Central memory CD4-positive, alpha-beta T cell (primary cell): Measurements from ENCODE around the gene FLT3LG.
"Not testable (repeated sequence)": the region's sequence is repeated elsewhere in the genome, so short reads cannot be mapped to it uniquely, and the experiment has no call there.

ENCODE experiments used
- DNase-seq: peaks from one replicate; pipeline ENCODE4 v3.0.0; 2022

The FLT3LG gene

GRCh38 chr19:49463960-49464740 is 9.9 kb upstream of the FLT3LG start:
- DNase-seq, result no peak

GRCh38 chr19:49465371-49465770 is 8.6 kb upstream of the FLT3LG start:
- DNase-seq, result no peak

- no peak for DNase-seq
Measured at GRCh38 chr19:49468199-49468598, 5.8 kb upstream of the FLT3LG start.

GRCh38 chr19:49468746-49469447 is 5.1 kb upstream of the FLT3LG start:
- DNase-seq, result peak; percentile 99

GRCh38 chr19:49469828-49470614 is 4.0 kb upstream of the FLT3LG start:
- DNase-seq, result peak; percentile 89

- DNase-seq, result no peak
Measured at GRCh38 chr19:49470615-49470978, 3.4 kb upstream of the FLT3LG start.

GRCh38 chr19:49472936-49473335 is 1.1 kb upstream of the FLT3LG start:
- no peak for DNase-seq

- DNase-seq, result not testable (repeated sequence)
Measured at GRCh38 chr19:49473501-49473867, 531 bp upstream of the FLT3LG start.

GRCh38 chr19:49474542-49474924 is 518 bp downstream of the FLT3LG start:
- no peak for DNase-seq

GRCh38 chr19:49475191-49475917 is 1.3 kb downstream of the FLT3LG start:
- no peak for DNase-seq

- peak; percentile 65 for DNase-seq
Measured at GRCh38 chr19:49475995-49476880, 2.2 kb downstream of the FLT3LG start.

- no peak for DNase-seq
Measured at GRCh38 chr19:49479975-49480628, 6.1 kb downstream of the FLT3LG start.

GRCh38 chr19:49481020-49481683 is 7.1 kb downstream of the FLT3LG start:
- no peak for DNase-seq

GRCh38 chr19:49486232-49486631 is 12.2 kb downstream of the FLT3LG start:
- DNase-seq, result no peak

- DNase-seq, result no peak
Measured at GRCh38 chr19:49486710-49487276, 12.8 kb downstream of the FLT3LG start.

GRCh38 chr19:49487277-49488045 is 13.4 kb downstream of the FLT3LG start, which contains the start of gene RPL13A:
RPL13A (plus strand) TSS chr19:49487608; CDS start chr19:49487630, 22 bp downstream.
- peak; percentile 100 for DNase-seq

GRCh38 chr19:49488046-49488862 is 14.2 kb downstream of the FLT3LG start:
- no peak for DNase-seq

- no peak for DNase-seq
Measured at GRCh38 chr19:49488863-49489537, 15.0 kb downstream of the FLT3LG start.
